ENCODE measurements around the gene LRRC72. TPM values are rescaled to one million over a fixed set of nuclear protein-coding genes. Genes with fewer than 3 reads are reported as not detected.
A peak's percentile ranks its signal among the peaks of the same experiment; 100 is the strongest.

LRRC72 gene
- total RNA-seq, 1 donor from 2014 or later: not detected

- Mint-ChIP-seq H3K36me3 (ENCODE audit: low read depth) (no peaks in the 10 kb centered on the region), H3K4me3 (no peak overlapping the region), H3K27me3 (peaks cover 6% of the 10 kb centered on the region), H3K9me3 (no peaks in the 10 kb centered on the region), H3K27ac (no peak overlapping the region), H3K4me1 (no peaks in the 10 kb centered on the region)
- DNase-seq: no peak
- intact Hi-C loops (cut with micrococcal nuclease): no loop called here
These were observed 20.4 kb downstream of the LRRC72 start for GRCh38 chr7:16546921-16547505.

- intact Hi-C loops (cut with micrococcal nuclease): no loop called here
- no peak overlapping the region for H3K27ac Mint-ChIP-seq
- H3K36me3 Mint-ChIP-seq (ENCODE audit: low read depth): no peaks in the 10 kb centered on the region
- H3K9me3 Mint-ChIP-seq: no peaks in the 10 kb centered on the region
- no peaks in the 10 kb centered on the region for H3K4me1 Mint-ChIP-seq
- no peak overlapping the region for H3K4me3 Mint-ChIP-seq
- DNase-seq: no peak
- peaks cover 8% of the 10 kb centered on the region for H3K27me3 Mint-ChIP-seq
These were observed 21.8 kb downstream of the LRRC72 start for GRCh38 chr7:16548428-16548827.

- Mint-ChIP-seq H3K4me1 (no peaks in the 10 kb centered on the region), H3K36me3 (ENCODE audit: low read depth) (no peaks in the 10 kb centered on the region), H3K4me3 (no peak overlapping the region), H3K9me3 (no peaks in the 10 kb centered on the region), H3K27ac (no peak overlapping the region), H3K27me3 (peaks cover 6% of the 10 kb centered on the region)
- DNase-seq: no peak
- intact Hi-C loops (cut with micrococcal nuclease): no loop called here
These were observed 24.0 kb downstream of the LRRC72 start for GRCh38 chr7:16550671-16551070.

- Mint-ChIP-seq H3K36me3 (ENCODE audit: low read depth) (no peaks in the 10 kb centered on the region), H3K27me3 (peaks cover 6% of the 10 kb centered on the region), H3K9me3 (no peaks in the 10 kb centered on the region), H3K27ac (no peak overlapping the region), H3K4me1 (no peaks in the 10 kb centered on the region), H3K4me3 (no peak overlapping the region)
- no peak for DNase-seq
- intact Hi-C loops (cut with micrococcal nuclease): no loop called here
These were observed 28.1 kb downstream of the LRRC72 start for GRCh38 chr7:16554518-16555236.

GRCh38 chr7:16556359-16556758 lies 29.7 kb downstream of the LRRC72 start:
- DNase-seq: no peak
- Mint-ChIP-seq H3K27ac (no peak overlapping the region), H3K4me3 (no peak overlapping the region), H3K27me3 (peaks cover 2% of the 10 kb centered on the region), H3K9me3 (no peaks in the 10 kb centered on the region), H3K36me3 (ENCODE audit: low read depth) (no peaks in the 10 kb centered on the region), H3K4me1 (no peaks in the 10 kb centered on the region)
- intact Hi-C loops (cut with micrococcal nuclease): no loop called here

GRCh38 chr7:16558761-16559302 lies 32.2 kb downstream of the LRRC72 start:
- peaks cover 2% of the 10 kb centered on the region for H3K27me3 Mint-ChIP-seq
- DNase-seq: no peak
- H3K4me3 Mint-ChIP-seq: no peak overlapping the region
- no peaks in the 10 kb centered on the region for H3K36me3 Mint-ChIP-seq (ENCODE audit: low read depth)
- peaks cover 6% of the 10 kb centered on the region for H3K4me1 Mint-ChIP-seq
- no peaks in the 10 kb centered on the region for H3K9me3 Mint-ChIP-seq
- H3K27ac Mint-ChIP-seq: no peak overlapping the region
- intact Hi-C loops (cut with micrococcal nuclease): no loop called here

- Mint-ChIP-seq H3K27me3 (peaks cover 2% of the 10 kb centered on the region), H3K4me1 (peaks cover 14% of the 10 kb centered on the region), H3K36me3 (ENCODE audit: low read depth) (no peaks in the 10 kb centered on the region), H3K4me3 (no peak overlapping the region), H3K27ac (no peak overlapping the region), H3K9me3 (no peaks in the 10 kb centered on the region)
- no peak for DNase-seq
- intact Hi-C loops (cut with micrococcal nuclease): no loop called here
These were observed 33.0 kb downstream of the LRRC72 start for GRCh38 chr7:16559497-16560179.

GRCh38 chr7:16561943-16562342 lies 35.3 kb downstream of the LRRC72 start:
- intact Hi-C loops (cut with micrococcal nuclease): no loop called here
- Mint-ChIP-seq H3K4me1 (peaks cover 16% of the 10 kb centered on the region), H3K27ac (no peak overlapping the region), H3K36me3 (ENCODE audit: low read depth) (no peaks in the 10 kb centered on the region), H3K9me3 (no peaks in the 10 kb centered on the region), H3K27me3 (peaks cover 6% of the 10 kb centered on the region), H3K4me3 (no peak overlapping the region)
- no peak for DNase-seq

GRCh38 chr7:16562456-16563220 lies 36.0 kb downstream of the LRRC72 start:
- H3K4me3 Mint-ChIP-seq: no peak overlapping the region
- no peak for DNase-seq
- no peak overlapping the region for H3K27ac Mint-ChIP-seq
- H3K4me1 Mint-ChIP-seq: peaks cover 16% of the 10 kb centered on the region
- peaks cover 7% of the 10 kb centered on the region for H3K27me3 Mint-ChIP-seq
- intact Hi-C loops (cut with micrococcal nuclease): no loop called here
- H3K36me3 Mint-ChIP-seq (ENCODE audit: low read depth): no peaks in the 10 kb centered on the region
- H3K9me3 Mint-ChIP-seq: no peaks in the 10 kb centered on the region

- Mint-ChIP-seq H3K9me3 (no peaks in the 10 kb centered on the region), H3K36me3 (ENCODE audit: low read depth) (no peaks in the 10 kb centered on the region), H3K27ac (peak overlapping the region; percentile 58), H3K27me3 (peaks cover 7% of the 10 kb centered on the region), H3K4me3 (peak overlapping the region; percentile 69), H3K4me1 (peaks cover 16% of the 10 kb centered on the region)
- peak; percentile 63 for DNase-seq
- intact Hi-C loops (cut with micrococcal nuclease): loop anchor here (1.0 kb wide), 1 partner anchor 485 kb away; no protein-coding TSS in a partner anchor
These were observed 36.8 kb downstream of the LRRC72 start for GRCh38 chr7:16563281-16564022.

- Mint-ChIP-seq H3K4me3 (no peak overlapping the region), H3K4me1 (peaks cover 16% of the 10 kb centered on the region), H3K36me3 (ENCODE audit: low read depth) (no peaks in the 10 kb centered on the region), H3K9me3 (no peaks in the 10 kb centered on the region), H3K27me3 (peaks cover 7% of the 10 kb centered on the region), H3K27ac (no peak overlapping the region)
- intact Hi-C loops (cut with micrococcal nuclease): loop anchor here (1.0 kb wide), 1 partner anchor 486 kb away; no protein-coding TSS in a partner anchor
- DNase-seq: no peak
These were observed 37.4 kb downstream of the LRRC72 start for GRCh38 chr7:16564023-16564380.

- H3K4me1 Mint-ChIP-seq: peaks cover 16% of the 10 kb centered on the region
- no peaks in the 10 kb centered on the region for H3K36me3 Mint-ChIP-seq (ENCODE audit: low read depth)
- H3K9me3 Mint-ChIP-seq: no peaks in the 10 kb centered on the region
- peak; percentile 65 for DNase-seq
- peaks cover 9% of the 10 kb centered on the region for H3K27me3 Mint-ChIP-seq
- intact Hi-C loops (cut with micrococcal nuclease): loop anchor here (1.0 kb wide), 2 partner anchors 134 to 487 kb away; no protein-coding TSS in a partner anchor
- H3K27ac Mint-ChIP-seq: no peak overlapping the region
- no peak overlapping the region for H3K4me3 Mint-ChIP-seq
These were observed 38.3 kb downstream of the LRRC72 start for GRCh38 chr7:16564909-16565426.

GRCh38 chr7:16571941-16572340 lies 45.3 kb downstream of the LRRC72 start:
- no peaks in the 10 kb centered on the region for H3K4me1 Mint-ChIP-seq
- intact Hi-C loops (cut with micrococcal nuclease): no loop called here

More at GRCh38 chr7:16571941-16572340, 45.3 kb downstream of the LRRC72 start:
- peaks cover 4% of the 10 kb centered on the region for H3K27me3 Mint-ChIP-seq
- no peak overlapping the region for H3K4me3 Mint-ChIP-seq
- no peaks in the 10 kb centered on the region for H3K36me3 Mint-ChIP-seq (ENCODE audit: low read depth)
- peaks cover 3% of the 10 kb centered on the region for H3K9me3 Mint-ChIP-seq
- H3K27ac Mint-ChIP-seq: no peak overlapping the region
- DNase-seq: no peak
